ENCODE data around the gene KL. TPM values are rescaled to one million over a fixed set of nuclear protein-coding genes. Genes with fewer than 3 reads are reported as not detected.

KL gene
- total and polyA plus RNA-seq, 2 donors, result 0.80 to 1.6 TPM

- H3K4me1 ChIP-seq (ENCODE audit: control insufficient read depth in 2 of 2, insufficient read depth in 2 of 2, low read length in 2 of 2), result no peaks in the 10 kb centered on the region
- no peak for DNase-seq (ENCODE audit: low read depth in 6 of 9, low spot score in 9 of 9)
- WGBS, result 84% methylated on average over 5 of the region's 5 CpGs
- H3K9me3 ChIP-seq (ENCODE audit: control insufficient read depth in 2 of 2, insufficient read depth in 1 of 2, low read length in 1 of 2), result no peaks in the 10 kb centered on the region
- H3K4me3 ChIP-seq (ENCODE audit: low read length in 2 of 2), result no peak overlapping the region
- no peaks in the 10 kb centered on the region for H3K36me3 ChIP-seq (ENCODE audit: control insufficient read depth in 2 of 2, insufficient read depth in 2 of 2, low read length in 1 of 2)
- H3K27me3 ChIP-seq (ENCODE audit: control insufficient read depth in 2 of 2, insufficient read depth in 1 of 2, low read length in 1 of 2), result peaks cover 5 to 10% of the 10 kb centered on the region in 2 donors
- H3K27ac ChIP-seq (ENCODE audit: low read depth in 1 of 2, low read length in 1 of 2), result no peak overlapping the region
Measured at GRCh38 chr13:33008946-33009722, 7.1 kb upstream of the KL start.

- no peak overlapping the region for H3K4me3 ChIP-seq (ENCODE audit: low read length in 2 of 2)
- DNase-seq (ENCODE audit: low read depth in 6 of 9, low spot score in 9 of 9), result no peak
- 76% methylated on average over 5 of the region's 5 CpGs for WGBS
- peaks cover 27 to 36% of the 10 kb centered on the region in 2 donors for H3K27me3 ChIP-seq (ENCODE audit: control insufficient read depth in 2 of 2, insufficient read depth in 1 of 2, low read length in 1 of 2)
- peaks cover 0 to 3% of the 10 kb centered on the region in 2 donors for H3K9me3 ChIP-seq (ENCODE audit: control insufficient read depth in 2 of 2, insufficient read depth in 1 of 2, low read length in 1 of 2)
- H3K27ac ChIP-seq (ENCODE audit: low read depth in 1 of 2, low read length in 1 of 2), result no peak overlapping the region
- no peaks in the 10 kb centered on the region for H3K36me3 ChIP-seq (ENCODE audit: control insufficient read depth in 2 of 2, insufficient read depth in 2 of 2, low read length in 1 of 2)
- H3K4me1 ChIP-seq (ENCODE audit: control insufficient read depth in 2 of 2, insufficient read depth in 2 of 2, low read length in 2 of 2), result peaks cover 0 to 9% of the 10 kb centered on the region in 2 donors
Measured at GRCh38 chr13:33011828-33012470, 4.3 kb upstream of the KL start.

DNA sequence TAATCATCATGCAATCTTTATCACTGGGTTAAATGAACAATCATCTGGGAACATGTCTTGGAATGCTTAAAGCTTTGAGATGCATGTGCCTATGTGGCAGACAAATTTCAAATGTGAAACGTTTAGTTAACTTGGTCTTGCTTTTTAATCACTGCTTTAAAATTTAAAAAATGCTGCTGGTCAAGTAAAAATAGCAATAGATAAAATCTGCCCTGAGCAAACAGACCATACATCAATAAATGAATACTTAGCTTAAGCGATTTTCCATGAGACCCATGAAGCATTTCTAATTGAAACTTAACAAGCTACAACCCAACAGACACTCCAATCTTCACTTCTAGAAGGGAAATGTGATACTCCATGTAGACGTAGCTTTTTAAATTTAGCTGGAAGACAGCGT lies 1.9 kb upstream of the KL start:
- Histone ChIP-seq H3K27me3 (ENCODE audit: control insufficient read depth in 2 of 2, insufficient read depth in 1 of 2, low read length in 1 of 2) (peaks cover 36 to 48% of the 10 kb centered on the region in 2 donors), H3K9me3 (ENCODE audit: control insufficient read depth in 2 of 2, insufficient read depth in 1 of 2, low read length in 1 of 2) (peaks cover 0 to 3% of the 10 kb centered on the region in 2 donors), H3K27ac (ENCODE audit: low read depth in 1 of 2, low read length in 1 of 2) (no peak overlapping the region)

DNA sequence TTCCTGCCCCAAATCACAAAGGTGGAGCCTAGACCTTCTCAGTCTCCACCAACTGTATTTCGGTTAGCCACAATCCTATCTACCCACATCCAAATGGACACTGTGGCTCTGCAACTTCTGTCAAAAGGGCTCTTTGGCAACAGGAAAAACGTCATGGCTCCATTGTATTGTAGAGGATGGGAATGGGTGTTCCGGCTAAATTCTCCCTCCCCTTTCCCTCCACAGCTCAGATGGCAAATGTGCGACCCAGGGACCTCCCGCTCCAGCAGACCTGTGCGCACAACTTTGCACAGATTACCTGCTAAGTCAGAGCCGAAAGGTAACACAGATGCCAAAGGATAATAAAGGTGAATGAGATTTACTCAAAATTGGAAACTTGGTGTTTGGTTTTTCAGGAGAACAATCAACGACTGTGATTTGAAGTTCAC lies 968 bp upstream of the KL start:
- 7% methylated on average over 8 of the region's 8 CpGs for WGBS
- H3K9me3 ChIP-seq (ENCODE audit: control insufficient read depth in 2 of 2, insufficient read depth in 1 of 2, low read length in 1 of 2), result peaks cover 0 to 3% of the 10 kb centered on the region in 2 donors
- peaks cover 0 to 13% of the 10 kb centered on the region in 2 donors for H3K4me1 ChIP-seq (ENCODE audit: control insufficient read depth in 2 of 2, insufficient read depth in 2 of 2, low read length in 2 of 2)
- H3K27me3 ChIP-seq (ENCODE audit: control insufficient read depth in 2 of 2, insufficient read depth in 1 of 2, low read length in 1 of 2), result peaks cover 36 to 58% of the 10 kb centered on the region in 2 donors
- H3K36me3 ChIP-seq (ENCODE audit: control insufficient read depth in 2 of 2, insufficient read depth in 2 of 2, low read length in 1 of 2), result no peaks in the 10 kb centered on the region
- H3K4me3 ChIP-seq (ENCODE audit: low read length in 2 of 2), result no peak overlapping the region
- peak overlapping the region in 1 of 2 donors; percentile 55 for H3K27ac ChIP-seq (ENCODE audit: low read depth in 1 of 2, low read length in 1 of 2)
- DNase-seq (ENCODE audit: low read depth in 6 of 9, low spot score in 9 of 9), result no peak

More for the DNA sequence above, 1.9 kb upstream of the KL start:
- no peak overlapping the region for H3K4me3 ChIP-seq (ENCODE audit: low read length in 2 of 2)
- no peaks in the 10 kb centered on the region for H3K36me3 ChIP-seq (ENCODE audit: control insufficient read depth in 2 of 2, insufficient read depth in 2 of 2, low read length in 1 of 2)
- 76% methylated on average over 4 of the region's 4 CpGs for WGBS
- H3K4me1 ChIP-seq (ENCODE audit: control insufficient read depth in 2 of 2, insufficient read depth in 2 of 2, low read length in 2 of 2), result peaks cover 0 to 13% of the 10 kb centered on the region in 2 donors
- no peak for DNase-seq (ENCODE audit: low read depth in 6 of 9, low spot score in 9 of 9)

- peaks cover 36 to 63% of the 10 kb centered on the region in 2 donors for H3K27me3 ChIP-seq (ENCODE audit: control insufficient read depth in 2 of 2, insufficient read depth in 1 of 2, low read length in 1 of 2)
- H3K9me3 ChIP-seq (ENCODE audit: control insufficient read depth in 2 of 2, insufficient read depth in 1 of 2, low read length in 1 of 2), result peaks cover 0 to 3% of the 10 kb centered on the region in 2 donors
- peak in 1 of 9 donors; percentile 4 for DNase-seq (ENCODE audit: low read depth in 6 of 9, low spot score in 9 of 9)
- 2% methylated on average over 52 of the region's 52 CpGs for WGBS
- peak overlapping the region in 1 of 2 donors; percentile 55 for H3K27ac ChIP-seq (ENCODE audit: low read depth in 1 of 2, low read length in 1 of 2)
- peaks cover 0 to 13% of the 10 kb centered on the region in 2 donors for H3K4me1 ChIP-seq (ENCODE audit: control insufficient read depth in 2 of 2, insufficient read depth in 2 of 2, low read length in 2 of 2)
- peak overlapping the region in 1 of 2 donors; percentile 38 for H3K4me3 ChIP-seq (ENCODE audit: low read length in 2 of 2)
- no peaks in the 10 kb centered on the region for H3K36me3 ChIP-seq (ENCODE audit: control insufficient read depth in 2 of 2, insufficient read depth in 2 of 2, low read length in 1 of 2)
Measured at GRCh38 chr13:33015791-33016323, 366 bp upstream of the KL start.

GRCh38 chr13:33017323-33017929 lies 1.2 kb downstream of the KL start:
- WGBS, result 14% methylated on average over 15 of the region's 15 CpGs
- H3K4me3 ChIP-seq (ENCODE audit: low read length in 2 of 2), result peak overlapping the region; percentile 24 to 38
- H3K4me1 ChIP-seq (ENCODE audit: control insufficient read depth in 2 of 2, insufficient read depth in 2 of 2, low read length in 2 of 2), result peaks cover 0 to 13% of the 10 kb centered on the region in 2 donors
- no peak overlapping the region for H3K27ac ChIP-seq (ENCODE audit: low read depth in 1 of 2, low read length in 1 of 2)
- peaks cover 36 to 66% of the 10 kb centered on the region in 2 donors for H3K27me3 ChIP-seq (ENCODE audit: control insufficient read depth in 2 of 2, insufficient read depth in 1 of 2, low read length in 1 of 2)
- no peaks in the 10 kb centered on the region for H3K36me3 ChIP-seq (ENCODE audit: control insufficient read depth in 2 of 2, insufficient read depth in 2 of 2, low read length in 1 of 2)
- H3K9me3 ChIP-seq (ENCODE audit: control insufficient read depth in 2 of 2, insufficient read depth in 1 of 2, low read length in 1 of 2), result peaks cover 0 to 3% of the 10 kb centered on the region in 2 donors
- peak in 3 of 9 donors; percentile 13 to 51 (median 13) for DNase-seq (ENCODE audit: low read depth in 6 of 9, low spot score in 9 of 9)

- Histone ChIP-seq H3K4me3 (ENCODE audit: low read length in 2 of 2) (no peak overlapping the region), H3K36me3 (ENCODE audit: control insufficient read depth in 2 of 2, insufficient read depth in 2 of 2, low read length in 1 of 2) (no peaks in the 10 kb centered on the region), H3K27me3 (ENCODE audit: control insufficient read depth in 2 of 2, insufficient read depth in 1 of 2, low read length in 1 of 2) (peaks cover 33 to 58% of the 10 kb centered on the region in 2 donors), H3K27ac (ENCODE audit: low read depth in 1 of 2, low read length in 1 of 2) (no peak overlapping the region), H3K9me3 (ENCODE audit: control insufficient read depth in 2 of 2, insufficient read depth in 1 of 2, low read length in 1 of 2) (peaks cover 0 to 3% of the 10 kb centered on the region in 2 donors), H3K4me1 (ENCODE audit: control insufficient read depth in 2 of 2, insufficient read depth in 2 of 2, low read length in 2 of 2) (peaks cover 0 to 13% of the 10 kb centered on the region in 2 donors)
- no peak for DNase-seq (ENCODE audit: low read depth in 6 of 9, low spot score in 9 of 9)
- WGBS, result 90% methylated on average over 2 of the region's 2 CpGs
Measured at GRCh38 chr13:33018886-33019285, 2.7 kb downstream of the KL start.

- Histone ChIP-seq H3K27me3 (ENCODE audit: control insufficient read depth in 2 of 2, insufficient read depth in 1 of 2, low read length in 1 of 2) (peaks cover 0 to 22% of the 10 kb centered on the region in 2 donors), H3K9me3 (ENCODE audit: control insufficient read depth in 2 of 2, insufficient read depth in 1 of 2, low read length in 1 of 2) (no peaks in the 10 kb centered on the region), H3K27ac (ENCODE audit: low read depth in 1 of 2, low read length in 1 of 2) (no peak overlapping the region), H3K4me3 (ENCODE audit: low read length in 2 of 2) (no peak overlapping the region), H3K4me1 (ENCODE audit: control insufficient read depth in 2 of 2, insufficient read depth in 2 of 2, low read length in 2 of 2) (no peaks in the 10 kb centered on the region), H3K36me3 (ENCODE audit: control insufficient read depth in 2 of 2, insufficient read depth in 2 of 2, low read length in 1 of 2) (no peaks in the 10 kb centered on the region)
- no peak for DNase-seq (ENCODE audit: low read depth in 6 of 9, low spot score in 9 of 9)
- 95% methylated on average over 2 of the region's 2 CpGs for WGBS
Measured at GRCh38 chr13:33022986-33023385, 6.8 kb downstream of the KL start.
